ACHN (cell line): Measurements from ENCODE around the gene FLT4.
"Not testable (repeated sequence)": the region's sequence is repeated elsewhere in the genome, so short reads cannot be mapped to it uniquely, and the experiment has no call there.

Experiments
- DNase-seq: peaks from one replicate; pipeline ENCODE4 v3.0.0-alpha.2; 2015
- in situ Hi-C: cut with HindIII; loops from 2 replicates; pipeline ENCODE4 v1.10.0; 2017; ENCODE audit warnings: low sequenced_read_pairs, low pct_ligation_motif_present, low pct_unique_long_range_greater_than_20kb

The FLT4 gene

DNA sequence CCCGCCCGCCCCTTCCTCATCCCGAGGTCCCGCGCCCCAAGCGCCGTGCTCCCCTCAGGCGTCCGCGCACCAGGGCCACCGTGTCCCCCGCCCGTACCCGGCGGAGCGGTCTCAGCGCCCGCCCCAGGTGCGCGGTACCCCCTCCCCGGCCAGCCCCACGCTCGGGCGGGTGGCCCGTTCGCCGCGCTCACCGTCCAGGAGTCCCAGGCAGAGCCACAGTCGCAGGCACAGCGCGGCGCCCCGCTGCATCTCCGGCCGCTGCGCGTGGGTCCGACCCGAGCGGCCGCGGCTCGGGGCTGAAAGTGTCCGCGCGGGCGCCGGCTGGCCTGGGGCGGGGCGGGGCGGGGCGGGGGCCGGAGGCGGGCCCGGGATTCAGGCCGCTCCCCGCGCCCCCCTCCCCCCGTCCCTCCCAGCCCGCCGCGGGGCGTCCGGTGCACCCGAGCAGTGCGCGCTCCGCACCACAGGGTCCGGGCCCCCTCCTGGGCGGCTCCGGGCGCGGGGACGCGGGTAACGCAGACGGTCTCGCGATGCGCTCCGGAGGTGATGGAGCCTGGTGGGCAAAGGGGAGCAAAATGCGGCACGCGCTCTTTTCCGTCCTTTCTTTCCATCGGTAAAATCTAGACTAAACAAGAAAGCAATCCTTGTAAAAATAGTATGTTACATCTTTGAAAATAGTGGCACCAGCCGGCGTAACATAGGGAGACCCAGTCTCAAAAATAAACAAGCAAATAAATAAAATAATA lies at the start of gene FLT4:
Gene FLT4, minus strand, starts transcription at position 304 of the 743 bp plus-strand sequence. Its CDS starts 55 bp downstream, at position 249.
- in situ Hi-C loops, result no loop called here
- DNase-seq, result no peak

GRCh38 chr5:180699042-180699441 lies 49.6 kb upstream of the FLT4 start:
- in situ Hi-C loops, result no loop called here
- DNase-seq, result no peak

GRCh38 chr5:180696116-180696515 lies 46.7 kb upstream of the FLT4 start:
- no peak for DNase-seq
- in situ Hi-C loops, result no loop called here

GRCh38 chr5:180692429-180692828 lies 43.0 kb upstream of the FLT4 start:
- in situ Hi-C loops, result no loop called here
- no peak for DNase-seq

DNA sequence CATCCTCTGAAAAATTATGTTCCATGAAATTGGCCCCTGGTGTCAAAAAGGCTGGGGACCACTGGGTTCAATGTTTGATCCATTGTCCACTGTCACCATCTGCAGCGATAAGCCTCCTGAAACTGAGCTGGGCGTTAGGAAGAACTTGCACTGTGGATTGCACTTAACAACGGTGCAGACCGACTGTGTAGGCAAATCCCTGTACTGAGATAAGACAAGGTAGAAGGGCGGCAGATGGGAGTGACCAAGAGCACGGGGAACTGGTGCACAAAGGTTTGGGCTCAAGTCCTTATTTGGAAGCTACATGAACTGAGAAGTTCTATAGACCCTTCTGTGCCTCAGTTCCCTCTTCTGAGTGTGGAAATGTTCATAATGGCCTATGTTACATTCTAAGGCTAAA lies 41.6 kb upstream of the FLT4 start:
- in situ Hi-C loops, result no loop called here
- DNase-seq, result no peak

GRCh38 chr5:180690562-180690961 lies 41.2 kb upstream of the FLT4 start:
- no peak for DNase-seq
- in situ Hi-C loops, result no loop called here

DNA sequence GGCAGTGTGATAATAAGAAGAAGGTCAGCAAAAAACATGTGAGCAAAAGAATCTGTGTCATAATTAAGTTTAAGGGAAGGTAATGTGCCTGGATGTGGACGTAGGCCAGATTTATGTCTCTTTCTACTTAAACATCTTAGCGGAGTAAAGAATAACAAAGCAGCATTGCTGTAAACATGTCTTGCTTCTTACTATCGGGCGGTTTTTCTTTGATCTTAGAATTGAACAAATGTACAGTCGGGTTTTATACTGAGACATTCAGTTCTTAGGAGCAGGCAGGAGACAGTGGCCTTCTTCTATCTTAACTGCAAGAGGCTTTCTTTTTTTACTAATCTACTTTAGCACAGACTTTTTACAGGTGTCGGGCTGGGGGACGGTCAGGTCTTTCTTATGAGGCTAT lies 40.4 kb upstream of the FLT4 start:
- in situ Hi-C loops, result no loop called here
- no peak for DNase-seq

- in situ Hi-C loops, result no loop called here
Observed at GRCh38 chr5:180689071-180689694, 39.8 kb upstream of the FLT4 start.

DNA sequence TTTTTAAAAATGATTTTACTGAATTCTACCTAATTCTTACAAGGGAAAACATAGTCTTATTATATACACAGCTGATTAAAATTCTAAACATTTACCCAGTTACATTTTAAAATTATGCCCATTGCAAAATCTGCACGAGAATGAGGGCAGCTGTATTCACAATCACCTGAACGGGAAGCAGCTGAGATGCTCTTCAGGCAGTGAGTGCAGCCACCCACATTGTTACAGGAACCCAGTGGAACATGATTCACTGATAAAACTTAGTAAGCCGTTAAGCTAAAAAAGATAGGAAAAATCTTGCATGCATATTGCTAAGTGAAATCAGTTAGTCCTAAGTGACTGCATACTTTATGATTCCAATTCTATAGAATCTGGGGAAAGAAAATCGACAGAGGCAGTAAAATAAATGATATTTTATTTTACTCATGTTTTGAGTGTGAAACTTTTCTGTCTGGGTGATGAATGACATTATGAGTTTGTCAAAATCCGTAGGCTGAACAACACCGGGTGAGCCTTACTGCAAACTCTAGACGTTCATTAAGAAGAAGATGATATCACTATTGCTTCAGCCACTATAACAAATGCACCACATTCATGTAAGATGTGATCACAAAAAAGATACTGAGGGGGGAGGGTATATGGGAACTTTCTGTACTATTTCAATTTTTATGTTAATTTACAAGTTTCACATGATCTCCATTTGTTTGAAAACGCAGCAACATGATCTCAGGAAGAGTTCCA lies 39.1 kb upstream of the FLT4 start:
- in situ Hi-C loops, result no loop called here
- no peak for DNase-seq

More at GRCh38 chr5:180689071-180689694, 39.8 kb upstream of the FLT4 start:
- DNase-seq, result no peak

- DNase-seq, result not testable (repeated sequence)
Observed at GRCh38 chr5:180686799-180687198, 37.4 kb upstream of the FLT4 start.

DNA sequence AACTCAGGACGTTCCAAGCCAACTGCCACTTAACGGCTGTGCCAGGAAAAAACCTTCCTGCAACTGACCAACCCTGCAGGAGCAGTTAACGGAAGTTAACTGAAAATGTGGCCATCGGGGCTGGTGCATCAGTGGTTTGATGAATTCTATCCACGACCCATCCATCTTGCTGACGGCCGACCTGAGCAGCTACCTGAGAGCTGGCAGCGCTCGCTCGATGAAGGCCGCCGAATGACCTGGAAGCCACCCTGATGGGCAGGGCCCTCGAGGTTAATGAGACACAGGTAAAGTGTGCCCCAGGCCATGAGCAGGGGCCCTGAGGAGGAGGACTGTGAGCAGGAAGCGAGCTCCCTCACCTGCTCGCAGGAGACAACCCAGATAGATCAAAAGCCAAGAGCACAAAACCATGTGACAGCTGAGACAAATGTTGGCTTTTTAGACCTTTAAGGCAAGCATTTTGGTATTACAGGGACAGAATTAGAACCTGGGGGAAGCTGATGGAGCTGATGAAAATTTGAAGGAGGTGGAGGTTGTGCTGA lies 35.3 kb upstream of the FLT4 start:
- in situ Hi-C loops, result no loop called here
- no peak for DNase-seq

More at GRCh38 chr5:180686799-180687198, 37.4 kb upstream of the FLT4 start:
- in situ Hi-C loops, result not testable (repeated sequence)

DNA sequence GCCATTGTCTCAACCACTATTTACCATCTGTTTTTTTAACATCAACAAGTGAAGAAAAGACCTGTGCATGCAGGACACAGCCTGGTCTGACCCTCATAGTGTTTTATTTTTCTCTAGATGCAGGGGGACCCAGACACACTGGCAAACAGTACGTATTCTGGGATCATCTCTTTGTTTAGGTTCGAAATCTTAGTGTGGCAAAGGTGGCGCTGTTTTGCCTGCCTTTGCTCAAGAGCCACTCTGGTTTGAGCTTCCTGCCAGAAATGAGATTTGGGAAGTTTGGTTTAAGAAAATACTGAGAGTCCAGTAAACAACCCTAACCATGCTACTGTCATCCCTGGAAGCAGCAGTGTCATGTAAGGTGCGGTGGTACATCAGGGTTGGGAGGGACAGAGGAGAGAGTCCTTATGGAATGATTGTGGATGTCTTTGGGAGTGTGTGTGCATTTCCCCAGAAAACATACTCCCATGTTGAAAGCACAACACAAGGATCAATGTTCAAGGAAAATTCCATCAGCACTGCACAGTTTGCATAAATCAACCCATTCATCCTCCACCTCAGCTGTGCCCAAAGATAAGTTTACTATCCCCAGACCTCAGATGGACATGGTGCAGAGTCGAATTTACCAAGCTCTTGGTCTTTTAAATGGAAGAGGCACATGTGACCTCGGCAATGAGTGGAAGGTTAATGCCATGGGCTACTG lies 34.0 kb upstream of the FLT4 start:
- in situ Hi-C loops, result no loop called here
- DNase-seq, result no peak

GRCh38 chr5:180682560-180682959 lies 33.2 kb upstream of the FLT4 start:
- in situ Hi-C loops, result no loop called here
- DNase-seq, result no peak

- in situ Hi-C loops, DNase-seq: not testable (repeated sequence)
Observed at GRCh38 chr5:180682008-180682407, 32.6 kb upstream of the FLT4 start.

DNA sequence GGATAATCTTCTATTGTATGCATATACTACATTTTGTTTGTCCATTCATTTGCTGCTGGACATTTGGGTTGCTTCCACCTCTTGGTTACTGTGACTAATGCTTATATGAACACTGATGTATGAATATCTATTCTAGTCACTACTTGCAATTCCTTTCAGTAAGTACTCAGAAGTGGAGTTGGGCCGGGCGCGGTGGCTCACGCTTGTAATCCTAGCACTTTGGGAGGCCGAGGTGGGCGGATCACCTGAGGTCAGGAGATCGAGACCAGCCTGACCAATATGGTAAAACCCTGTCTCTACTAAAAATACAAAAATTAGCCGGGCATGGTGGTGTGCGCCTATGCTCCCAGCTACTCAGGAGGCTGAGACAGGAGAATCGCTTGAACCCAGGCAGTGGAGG lies 28.9 kb upstream of the FLT4 start:
- not testable (repeated sequence) for DNase-seq

GRCh38 chr5:180675036-180675635 lies 25.7 kb upstream of the FLT4 start:
- in situ Hi-C loops, result no loop called here
- DNase-seq, result no peak

More for the DNA sequence above, 28.9 kb upstream of the FLT4 start:
- in situ Hi-C loops, result not testable (repeated sequence)

GRCh38 chr5:180674090-180674475 lies 24.7 kb upstream of the FLT4 start:
- DNase-seq, in situ Hi-C loops: not testable (repeated sequence)

- in situ Hi-C loops, result no loop called here
- DNase-seq, result no peak
Observed at GRCh38 chr5:180673371-180674089, 24.1 kb upstream of the FLT4 start.
